ENCODE data around the gene TTC39A.

Gene TTC39A
- total RNA-seq, result 0 to 0.30 (median 0.10) reads per million in 4 donors

- no peak for DNase-seq
These were observed at the start of gene TTC39A for GRCh38 chr1:51330331-51331201. Gene TTC39A, minus strand, starts transcription at chr1:51330562. Its CDS starts 85 bp downstream, at chr1:51330477.

GRCh38 chr1:51378871-51379270 is 48.5 kb upstream of the TTC39A start:
- no peak for DNase-seq

GRCh38 chr1:51373898-51374297 is 43.5 kb upstream of the TTC39A start:
- no peak for DNase-seq

- DNase-seq, result no peak
These were observed 42.2 kb upstream of the TTC39A start for GRCh38 chr1:51372561-51372960.

- no peak for DNase-seq
These were observed 38.8 kb upstream of the TTC39A start for GRCh38 chr1:51369171-51369570.

GRCh38 chr1:51365774-51366173 is 35.4 kb upstream of the TTC39A start:
- DNase-seq, result no peak

- DNase-seq, result no peak
These were observed 29.5 kb upstream of the TTC39A start for GRCh38 chr1:51359879-51360278.

GRCh38 chr1:51355382-51355781 is 25.0 kb upstream of the TTC39A start:
- no peak for DNase-seq

GRCh38 chr1:51354416-51354815 is 24.1 kb upstream of the TTC39A start:
- no peak for DNase-seq

GRCh38 chr1:51351907-51352306 is 21.5 kb upstream of the TTC39A start:
- no peak for DNase-seq

GRCh38 chr1:51349862-51350261 is 19.5 kb upstream of the TTC39A start:
- DNase-seq, result no peak

- DNase-seq, result no peak
These were observed 17.8 kb upstream of the TTC39A start for GRCh38 chr1:51348147-51348527.

- DNase-seq, result no peak
These were observed 17.2 kb upstream of the TTC39A start for GRCh38 chr1:51347398-51348146.

GRCh38 chr1:51346086-51346942 is 16.0 kb upstream of the TTC39A start:
- DNase-seq, result no peak

- no peak for DNase-seq
These were observed 14.9 kb upstream of the TTC39A start for GRCh38 chr1:51345300-51345687.

GRCh38 chr1:51344602-51345299 is 14.4 kb upstream of the TTC39A start:
- no peak for DNase-seq

- DNase-seq, result no peak
These were observed 13.9 kb upstream of the TTC39A start for GRCh38 chr1:51344276-51344601.

- DNase-seq, result no peak
These were observed 13.3 kb upstream of the TTC39A start for GRCh38 chr1:51343624-51344023.

GRCh38 chr1:51342591-51343206 is 12.3 kb upstream of the TTC39A start:
- no peak for DNase-seq

GRCh38 chr1:51341876-51342496 is 11.6 kb upstream of the TTC39A start:
- no peak for DNase-seq

- no peak for DNase-seq
These were observed 10.0 kb upstream of the TTC39A start for GRCh38 chr1:51340380-51340779.

- no peak for DNase-seq
These were observed 6.3 kb upstream of the TTC39A start for GRCh38 chr1:51336711-51337110.
